Fibroblast of lung (primary cell): ENCODE data around the gene OAS1. TPM values are rescaled to one million over a fixed set of nuclear protein-coding genes. Genes with fewer than 3 reads are reported as not detected.

ENCODE experiments used
- DNase-seq, 2 donors: peaks; one replicate each; pipeline versions ENCODE4 v3.0.0 to v3.0.0-alpha.2; 2010; ENCODE audit warnings: low read depth in 2 of 2
- H2AFZ ChIP-seq: 2 replicates; pipeline ENCODE4 v1.5.1; 2012; ENCODE audit warnings: low read length, control low read depth, inconsistent platforms
- H3K27ac ChIP-seq: 2 replicates; pipeline ENCODE4 v1.5.1; 2011; ENCODE audit warnings: low read length, control low read depth; ENCODE audit not compliant: insufficient read depth
- H3K27me3 ChIP-seq: 2 replicates; pipeline ENCODE4 v1.5.1; 2011; ENCODE audit warnings: mild to moderate bottlenecking, low read length; ENCODE audit not compliant: control insufficient read depth, insufficient read depth
- H3K36me3 ChIP-seq: 2 replicates; pipeline ENCODE4 v1.5.1; 2011; ENCODE audit warnings: low read length; ENCODE audit not compliant: control insufficient read depth, insufficient read depth
- H3K4me1 ChIP-seq: 2 replicates; pipeline ENCODE4 v1.5.1; 2011; ENCODE audit warnings: low read length; ENCODE audit not compliant: control insufficient read depth, insufficient read depth; ENCODE audit errors: extremely low read depth
- H3K4me2 ChIP-seq: 2 replicates; pipeline ENCODE4 v1.5.1; 2011; ENCODE audit warnings: low read length, control low read depth; ENCODE audit not compliant: insufficient read depth; ENCODE audit errors: extremely low read depth
- H3K4me3 ChIP-seq, 4 experiments: fragments of 200-600 bp in 1 of 4; sonication (generic) in 1 of 4; replicated peaks in 1 of 4; 2 replicates each; pipeline ENCODE4 v1.5.1; 2011 to 2016; ENCODE audit warnings: low read length in 4 of 4, low read depth in 3 of 4, mild to moderate bottlenecking in 3 of 4, control low read depth in 2 of 4, inconsistent platforms in 1 of 4, mixed read lengths in 1 of 4; ENCODE audit not compliant: insufficient read depth in 1 of 4; ENCODE audit errors: control extremely low read depth in 1 of 4
- H3K79me2 ChIP-seq: 2 replicates; pipeline ENCODE4 v1.5.1; 2012; ENCODE audit warnings: mild to moderate bottlenecking, low read length, inconsistent platforms; ENCODE audit not compliant: control insufficient read depth, insufficient read depth
- H3K9ac ChIP-seq: 2 replicates; pipeline ENCODE4 v1.5.1; 2011; ENCODE audit warnings: mild to moderate bottlenecking, low read length, control low read depth; ENCODE audit not compliant: insufficient read depth
- H3K9me3 ChIP-seq: 2 replicates; pipeline ENCODE4 v1.5.1; 2012; ENCODE audit warnings: low read depth, low read length; ENCODE audit not compliant: control insufficient read depth, insufficient read depth
- H4K20me1 ChIP-seq: 2 replicates; pipeline ENCODE4 v1.5.1; 2011; ENCODE audit warnings: low read length; ENCODE audit not compliant: control insufficient read depth, insufficient read depth; ENCODE audit errors: extremely low read depth
- CTCF ChIP-seq, 2 donors: IDR thresholded peaks in 1 of 2; conservative IDR thresholded peaks in 1 of 2; 1 replicate in 1 of 2; 2 replicates in 1 of 2; pipeline ENCODE4 v1.5.1; 2011 to 2012; ENCODE audit warnings: low read length in 2 of 2, control low read depth in 1 of 2, inconsistent platforms in 1 of 2, low read depth in 1 of 2, mild to moderate bottlenecking in 1 of 2
- EZH2 ChIP-seq: IDR thresholded peaks from 2 replicates; pipeline ENCODE4 v1.5.1; 2012; ENCODE audit warnings: low read length, control low read depth, mild to moderate bottlenecking; ENCODE audit errors: missing control alignments
- polyA plus RNA-seq, 2 donors: library from polyadenylated mRNA; depleted of rRNA in 1 of 2; stranded (reverse) in 1 of 2; unstranded in 1 of 2; fragments of >200 nt; gene quantifications; 2 replicates each; pipeline ENCODE4 v1.2.1, GENCODE V29; 2011 to 2012; ENCODE audit warnings: missing spikeins in 1 of 2
- total RNA-seq: library from RNA; depleted of rRNA; stranded (reverse); fragments of >200 nt; gene quantifications from 2 replicates; pipeline ENCODE4 v1.2.1, GENCODE V29; 2014

Gene OAS1
- total and polyA plus RNA-seq, 2 donors (not counting 1 experiment from before 2014, with no cell fraction given) = 1.8 to 2.0 TPM

DNA sequence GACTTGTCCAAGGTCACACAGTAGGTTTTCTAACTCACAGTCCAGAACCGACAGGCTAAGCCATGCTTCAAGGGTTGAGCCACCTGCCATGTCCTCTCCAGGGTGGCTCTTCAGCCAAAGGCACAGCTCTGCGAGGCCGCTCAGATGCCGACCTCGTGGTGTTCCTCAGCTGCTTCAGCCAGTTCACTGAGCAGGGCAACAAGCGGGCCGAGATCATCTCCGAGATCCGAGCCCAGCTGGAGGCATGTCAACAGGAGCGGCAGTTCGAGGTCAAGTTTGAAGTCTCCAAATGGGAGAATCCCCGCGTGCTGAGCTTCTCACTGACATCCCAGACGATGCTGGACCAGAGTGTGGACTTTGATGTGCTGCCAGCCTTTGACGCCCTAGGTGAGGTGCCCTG is 58.9 kb downstream of the OAS1 start:
- no peaks in the 10 kb centered on the region for H3K4me1 ChIP-seq
- H3K27me3 ChIP-seq = no peaks in the 10 kb centered on the region
- no peak overlapping the region for H2AFZ ChIP-seq
- no peaks in the 10 kb centered on the region for H4K20me1 ChIP-seq
- H3K79me2 ChIP-seq = no peaks in the 10 kb centered on the region
- no peak overlapping the region for H3K4me3 ChIP-seq
- no peak overlapping the region for H3K9ac ChIP-seq
- no peak overlapping the region for H3K27ac ChIP-seq
- H3K36me3 ChIP-seq = no peaks in the 10 kb centered on the region
- H3K9me3 ChIP-seq = no peaks in the 10 kb centered on the region
- DNase-seq = no peak
- TF ChIP-seq EZH2 = no peak
- no peak for TF ChIP-seq CTCF (conservative IDR thresholded peaks at IDR 0.05 in 1 of 2, IDR thresholded peaks at IDR 0.05 in 1 of 2; ENCODE audit: low read depth in 1 of 2, low read length in 2 of 2)
- no peak overlapping the region for H3K4me2 ChIP-seq

DNA sequence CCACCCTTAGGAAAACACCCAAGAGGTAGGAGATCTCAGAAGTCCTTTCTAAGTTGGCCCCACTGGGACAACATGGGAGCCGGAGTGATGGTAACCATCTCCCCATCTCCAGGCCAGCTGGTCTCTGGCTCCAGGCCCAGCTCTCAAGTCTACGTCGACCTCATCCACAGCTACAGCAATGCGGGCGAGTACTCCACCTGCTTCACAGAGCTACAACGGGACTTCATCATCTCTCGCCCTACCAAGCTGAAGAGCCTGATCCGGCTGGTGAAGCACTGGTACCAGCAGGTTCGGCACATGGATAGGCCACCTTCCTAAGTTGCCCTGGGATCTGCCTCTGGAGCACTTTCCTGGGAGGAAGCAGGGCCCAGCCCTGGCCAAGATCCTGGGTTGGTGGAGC is 60.5 kb downstream of the OAS1 start:
- Histone ChIP-seq H3K9ac (no peak overlapping the region), H3K79me2 (no peaks in the 10 kb centered on the region), H3K4me1 (no peaks in the 10 kb centered on the region), H3K9me3 (no peaks in the 10 kb centered on the region), H3K4me3 (no peak overlapping the region), H3K36me3 (no peaks in the 10 kb centered on the region), H3K27ac (no peak overlapping the region), H4K20me1 (no peaks in the 10 kb centered on the region), H3K4me2 (no peak overlapping the region), H3K27me3 (no peaks in the 10 kb centered on the region), H2AFZ (no peak overlapping the region)
- DNase-seq = no peak
- TF ChIP-seq EZH2 = no peak
- TF ChIP-seq CTCF (conservative IDR thresholded peaks at IDR 0.05 in 1 of 2, IDR thresholded peaks at IDR 0.05 in 1 of 2; ENCODE audit: low read depth in 1 of 2, low read length in 2 of 2) = no peak

DNA sequence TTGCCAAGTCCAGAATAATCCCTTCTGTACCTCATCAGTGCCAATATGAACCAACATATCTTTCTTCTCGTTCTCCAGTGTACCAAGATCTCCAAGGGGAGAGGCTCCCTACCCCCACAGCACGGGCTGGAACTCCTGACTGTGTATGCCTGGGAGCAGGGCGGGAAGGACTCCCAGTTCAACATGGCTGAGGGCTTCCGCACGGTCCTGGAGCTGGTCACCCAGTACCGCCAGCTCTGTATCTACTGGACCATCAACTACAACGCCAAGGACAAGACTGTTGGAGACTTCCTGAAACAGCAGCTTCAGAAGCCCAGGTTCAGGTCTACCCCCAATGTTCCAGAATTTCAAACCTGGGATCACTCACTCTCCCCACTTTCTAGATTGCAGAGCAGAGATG is 61.1 kb downstream of the OAS1 start:
- Histone ChIP-seq H3K27me3 (no peaks in the 10 kb centered on the region), H3K4me2 (no peak overlapping the region), H4K20me1 (no peaks in the 10 kb centered on the region), H3K79me2 (no peaks in the 10 kb centered on the region), H3K4me3 (no peak overlapping the region), H3K4me1 (no peaks in the 10 kb centered on the region), H3K9ac (no peak overlapping the region), H3K9me3 (no peaks in the 10 kb centered on the region), H3K36me3 (no peaks in the 10 kb centered on the region), H3K27ac (no peak overlapping the region), H2AFZ (no peak overlapping the region)
- TF ChIP-seq EZH2 = no peak
- no peak for DNase-seq

Other genes starting within 250 kb of the OAS1 start
- not detected in 2 replicates for gene RPH3A, start 115.2 kb upstream of the OAS1 start, total RNA-seq
- not detected in 2 replicates for gene RPH3A, start 115.2 kb upstream of the OAS1 start, polyA plus RNA-seq
- 2.6 and 3.5 TPM in 2 replicates for gene OAS3, start 31.5 kb downstream of the OAS1 start, total RNA-seq
- gene OAS3, start 31.5 kb downstream of the OAS1 start, polyA plus RNA-seq = 7.0 and 18.5 TPM in 2 replicates
- gene OAS2, start 71.6 kb downstream of the OAS1 start, total RNA-seq = 2.3 and 3.1 TPM in 2 replicates
- gene OAS2, start 71.6 kb downstream of the OAS1 start, polyA plus RNA-seq = 1.5 and 2.2 TPM in 2 replicates
- gene DTX1, start 149.8 kb downstream of the OAS1 start, total RNA-seq = 0.26 TPM in 1 of 2 replicates, not detected in the other
- not detected in 2 replicates for gene DTX1, start 149.8 kb downstream of the OAS1 start, polyA plus RNA-seq
- not detected in 2 replicates for gene RASAL1, start 228.8 kb downstream of the OAS1 start, total RNA-seq
- gene RASAL1, start 228.8 kb downstream of the OAS1 start, polyA plus RNA-seq = not detected in 2 replicates
- gene CFAP73, start 242.8 kb downstream of the OAS1 start, total RNA-seq = not detected in 2 replicates
- not detected in 2 replicates for gene CFAP73, start 242.8 kb downstream of the OAS1 start, polyA plus RNA-seq